HepG2 (cell line): ENCODE measurements around the gene MRPL20. TPM values are rescaled to one million over a fixed set of nuclear protein-coding genes. Genes with fewer than 3 reads are reported as not detected.

Experiments used
- ERF ChIP-seq: IDR thresholded peaks from 2 replicates; pipeline ENCODE4 v1.6.1; 2018; ENCODE audit warnings: missing biosample characterization, missing genetic modification reagents
- FOXA1 ChIP-seq, 2 experiments: fragments of 450-650 bp in 1 of 2; sonication (generic) in 1 of 2; formaldehyde crosslinking in 1 of 2; IDR thresholded peaks; 2 replicates each; pipeline versions ENCODE4 v1.4.0 to v1.6.1; 2016 to 2020; ENCODE audit warnings: missing genetic modification reagents in 1 of 2
- HNF1A ChIP-seq, 2 experiments: sonication (generic) in 1 of 2; formaldehyde crosslinking in 1 of 2; IDR thresholded peaks; 2 replicates each; pipeline versions ENCODE4 v1.4.0 to v1.6.1; 2016 to 2020; ENCODE audit warnings: borderline replicate concordance in 1 of 2, low read depth in 1 of 2, mild to moderate bottlenecking in 1 of 2, missing genetic modification reagents in 1 of 2
- ISL2 ChIP-seq: sonication (generic); formaldehyde crosslinking; IDR thresholded peaks from 2 replicates; pipeline ENCODE4 v1.5.0; 2020; ENCODE audit warnings: missing genetic modification reagents
- NONO ChIP-seq, 2 experiments: fragments of 450-650 bp in 1 of 2; sonication (generic) in 1 of 2; formaldehyde crosslinking in 1 of 2; IDR thresholded peaks in 1 of 2; conservative IDR thresholded peaks in 1 of 2; 2 replicates each; pipeline versions ENCODE4 v1.6.1 to v1.8.0; 2017 to 2022; ENCODE audit warnings: mild to moderate bottlenecking in 1 of 2, missing genetic modification reagents in 1 of 2, moderate library complexity in 1 of 2
- RAD21 ChIP-seq: fragments of 450-650 bp; formaldehyde crosslinking; IDR thresholded peaks from 2 replicates; pipeline ENCODE4 v1.5.0; 2020; ENCODE audit warnings: mild to moderate bottlenecking
- ZNF224 ChIP-seq: sonication (generic); formaldehyde crosslinking; IDR thresholded peaks from 2 replicates; pipeline ENCODE4 v1.5.0; 2020; ENCODE audit warnings: mild to moderate bottlenecking, missing genetic modification reagents
- ZNF530 ChIP-seq: sonication (generic); formaldehyde crosslinking; IDR thresholded peaks from 2 replicates; pipeline ENCODE4 v1.5.0; 2020; ENCODE audit warnings: low read depth, mild to moderate bottlenecking, missing genetic modification reagents
- ZNF567 ChIP-seq: sonication (generic); formaldehyde crosslinking; IDR thresholded peaks from 2 replicates; pipeline ENCODE4 v1.8.1; 2023; ENCODE audit warnings: mild to moderate bottlenecking, missing genetic modification reagents, borderline replicate concordance
- polyA plus RNA-seq, 8 experiments: library from polyadenylated mRNA; depleted of rRNA in 3 of 8; stranded (reverse) in 7 of 8; unstranded in 1 of 8; fragments of >200 nt; fragmentation: Illumina TruSeq in 4 of 8; extraction: Trizol in 4 of 8; gene quantifications; 2 replicates each; pipeline versions ENCODE4 v1.2.1 to v1.2.3, GENCODE V29; 2011 to 2016; ENCODE audit warnings: low read depth in 4 of 8, missing spikeins in 1 of 8, mixed read lengths in 1 of 8; ENCODE audit not compliant: insufficient read depth in 1 of 8
- total RNA-seq, 5 experiments: library from RNA; depleted of rRNA; stranded (reverse); fragments of >200 nt; fragmentation: Illumina TruSeq; extraction: Trizol; gene quantifications; 2 replicates each; pipeline ENCODE4 v1.2.3, GENCODE V29; 2016; ENCODE audit warnings: low read depth in 1 of 5
- TF ChIP-seq, protein P1 (sequence below): sonication (generic); formaldehyde crosslinking; IDR thresholded peaks from 2 replicates; pipeline ENCODE4 v1.4.0; 2020; ENCODE audit warnings: missing genetic modification reagents
- TF ChIP-seq, protein P2 (sequence below): sonication (generic); formaldehyde crosslinking; IDR thresholded peaks from 2 replicates; pipeline ENCODE4 v1.4.0; 2020; ENCODE audit warnings: missing genetic modification reagents

The MRPL20 gene
- total and polyA plus RNA-seq, 2 of the 13 experiments (the other 11 are each of a cell fraction or from before 2014, with no cell fraction given) = 59.2 to 127 TPM

- TF ChIP-seq ZNF530 (CRISPR knock-in tag) (no peak), FOXA1 (IDR thresholded peaks at IDR 0.05) (no peak), FOXA1 (CRISPR knock-in tag; IDR thresholded peaks at IDR 0.05) (0 out of 2 replicates have a peak, but pooled peaks have one; percentile 15), RAD21 (CRISPR knock-in tag) (peak; percentile 86), ISL2 (CRISPR knock-in tag) (0 out of 2 replicates have a peak, but pooled peaks have one; percentile 41), ZNF567 (no peak), HNF1A (IDR thresholded peaks at IDR 0.05; ENCODE audit: low read depth) (no peak), HNF1A (CRISPR knock-in tag; IDR thresholded peaks at IDR 0.05; ENCODE audit: borderline replicate concordance) (no peak), NONO (IDR thresholded peaks at IDR 0.05) (no peak), NONO (CRISPR knock-in tag; conservative IDR thresholded peaks at IDR 0.05) (0 out of 2 replicates have a peak, but pooled peaks have one; percentile 51), ERF (CRISPR knock-in tag) (no peak), ZNF224 (CRISPR knock-in tag) (no peak)
- TF ChIP-seq, protein P1, sequence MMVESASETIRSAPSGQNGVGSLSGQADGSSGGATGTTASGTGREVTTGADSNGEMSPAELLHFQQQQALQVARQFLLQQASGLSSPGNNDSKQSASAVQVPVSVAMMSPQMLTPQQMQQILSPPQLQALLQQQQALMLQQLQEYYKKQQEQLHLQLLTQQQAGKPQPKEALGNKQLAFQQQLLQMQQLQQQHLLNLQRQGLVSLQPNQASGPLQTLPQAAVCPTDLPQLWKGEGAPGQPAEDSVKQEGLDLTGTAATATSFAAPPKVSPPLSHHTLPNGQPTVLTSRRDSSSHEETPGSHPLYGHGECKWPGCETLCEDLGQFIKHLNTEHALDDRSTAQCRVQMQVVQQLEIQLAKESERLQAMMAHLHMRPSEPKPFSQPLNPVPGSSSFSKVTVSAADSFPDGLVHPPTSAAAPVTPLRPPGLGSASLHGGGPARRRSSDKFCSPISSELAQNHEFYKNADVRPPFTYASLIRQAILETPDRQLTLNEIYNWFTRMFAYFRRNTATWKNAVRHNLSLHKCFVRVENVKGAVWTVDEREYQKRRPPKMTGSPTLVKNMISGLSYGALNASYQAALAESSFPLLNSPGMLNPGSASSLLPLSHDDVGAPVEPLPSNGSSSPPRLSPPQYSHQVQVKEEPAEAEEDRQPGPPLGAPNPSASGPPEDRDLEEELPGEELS (CRISPR knock-in tag) = no peak
- TF ChIP-seq, protein P2, sequence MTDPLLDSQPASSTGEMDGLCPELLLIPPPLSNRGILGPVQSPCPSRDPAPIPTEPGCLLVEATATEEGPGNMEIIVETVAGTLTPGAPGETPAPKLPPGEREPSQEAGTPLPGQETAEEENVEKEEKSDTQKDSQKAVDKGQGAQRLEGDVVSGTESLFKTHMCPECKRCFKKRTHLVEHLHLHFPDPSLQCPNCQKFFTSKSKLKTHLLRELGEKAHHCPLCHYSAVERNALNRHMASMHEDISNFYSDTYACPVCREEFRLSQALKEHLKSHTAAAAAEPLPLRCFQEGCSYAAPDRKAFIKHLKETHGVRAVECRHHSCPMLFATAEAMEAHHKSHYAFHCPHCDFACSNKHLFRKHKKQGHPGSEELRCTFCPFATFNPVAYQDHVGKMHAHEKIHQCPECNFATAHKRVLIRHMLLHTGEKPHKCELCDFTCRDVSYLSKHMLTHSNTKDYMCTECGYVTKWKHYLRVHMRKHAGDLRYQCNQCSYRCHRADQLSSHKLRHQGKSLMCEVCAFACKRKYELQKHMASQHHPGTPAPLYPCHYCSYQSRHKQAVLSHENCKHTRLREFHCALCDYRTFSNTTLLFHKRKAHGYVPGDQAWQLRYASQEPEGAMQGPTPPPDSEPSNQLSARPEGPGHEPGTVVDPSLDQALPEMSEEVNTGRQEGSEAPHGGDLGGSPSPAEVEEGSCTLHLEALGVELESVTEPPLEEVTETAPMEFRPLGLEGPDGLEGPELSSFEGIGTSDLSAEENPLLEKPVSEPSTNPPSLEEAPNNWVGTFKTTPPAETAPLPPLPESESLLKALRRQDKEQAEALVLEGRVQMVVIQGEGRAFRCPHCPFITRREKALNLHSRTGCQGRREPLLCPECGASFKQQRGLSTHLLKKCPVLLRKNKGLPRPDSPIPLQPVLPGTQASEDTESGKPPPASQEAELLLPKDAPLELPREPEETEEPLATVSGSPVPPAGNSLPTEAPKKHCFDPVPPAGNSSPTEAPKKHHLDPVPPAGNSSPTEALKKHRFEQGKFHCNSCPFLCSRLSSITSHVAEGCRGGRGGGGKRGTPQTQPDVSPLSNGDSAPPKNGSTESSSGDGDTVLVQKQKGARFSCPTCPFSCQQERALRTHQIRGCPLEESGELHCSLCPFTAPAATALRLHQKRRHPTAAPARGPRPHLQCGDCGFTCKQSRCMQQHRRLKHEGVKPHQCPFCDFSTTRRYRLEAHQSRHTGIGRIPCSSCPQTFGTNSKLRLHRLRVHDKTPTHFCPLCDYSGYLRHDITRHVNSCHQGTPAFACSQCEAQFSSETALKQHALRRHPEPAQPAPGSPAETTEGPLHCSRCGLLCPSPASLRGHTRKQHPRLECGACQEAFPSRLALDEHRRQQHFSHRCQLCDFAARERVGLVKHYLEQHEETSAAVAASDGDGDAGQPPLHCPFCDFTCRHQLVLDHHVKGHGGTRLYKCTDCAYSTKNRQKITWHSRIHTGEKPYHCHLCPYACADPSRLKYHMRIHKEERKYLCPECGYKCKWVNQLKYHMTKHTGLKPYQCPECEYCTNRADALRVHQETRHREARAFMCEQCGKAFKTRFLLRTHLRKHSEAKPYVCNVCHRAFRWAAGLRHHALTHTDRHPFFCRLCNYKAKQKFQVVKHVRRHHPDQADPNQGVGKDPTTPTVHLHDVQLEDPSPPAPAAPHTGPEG (CRISPR knock-in tag) = 0 out of 2 replicates have a peak, but pooled peaks have one; percentile 43
These were observed 35.1 kb downstream of the MRPL20 start (continued) for GRCh38 chr1:1371746-1372711.
